Measurements from ENCODE around the gene ELOVL5.

GRCh38 chr6:53257533-53257932 lies 91.2 kb downstream of the ELOVL5 start:
- TF ChIP-seq POLR2A (IDR thresholded peaks at IDR 0.05; ENCODE audit: low read depth) (no peak), POLR2AphosphoS5 (IDR thresholded peaks at IDR 0.05) (no peak)
- TF ChIP-seq, protein P1, sequence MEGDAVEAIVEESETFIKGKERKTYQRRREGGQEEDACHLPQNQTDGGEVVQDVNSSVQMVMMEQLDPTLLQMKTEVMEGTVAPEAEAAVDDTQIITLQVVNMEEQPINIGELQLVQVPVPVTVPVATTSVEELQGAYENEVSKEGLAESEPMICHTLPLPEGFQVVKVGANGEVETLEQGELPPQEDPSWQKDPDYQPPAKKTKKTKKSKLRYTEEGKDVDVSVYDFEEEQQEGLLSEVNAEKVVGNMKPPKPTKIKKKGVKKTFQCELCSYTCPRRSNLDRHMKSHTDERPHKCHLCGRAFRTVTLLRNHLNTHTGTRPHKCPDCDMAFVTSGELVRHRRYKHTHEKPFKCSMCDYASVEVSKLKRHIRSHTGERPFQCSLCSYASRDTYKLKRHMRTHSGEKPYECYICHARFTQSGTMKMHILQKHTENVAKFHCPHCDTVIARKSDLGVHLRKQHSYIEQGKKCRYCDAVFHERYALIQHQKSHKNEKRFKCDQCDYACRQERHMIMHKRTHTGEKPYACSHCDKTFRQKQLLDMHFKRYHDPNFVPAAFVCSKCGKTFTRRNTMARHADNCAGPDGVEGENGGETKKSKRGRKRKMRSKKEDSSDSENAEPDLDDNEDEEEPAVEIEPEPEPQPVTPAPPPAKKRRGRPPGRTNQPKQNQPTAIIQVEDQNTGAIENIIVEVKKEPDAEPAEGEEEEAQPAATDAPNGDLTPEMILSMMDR (IDR thresholded peaks at IDR 0.05), result no peak

All from esophagus muscularis mucosa (tissue), 3 donors.